ENCODE results near the gene PARVA. TPM values are rescaled to one million over a fixed set of nuclear protein-coding genes. Genes with fewer than 3 reads are reported as not detected.

The PARVA gene
- total RNA-seq, 1 experiment from 2014 or later: 31.5 TPM

DNA sequence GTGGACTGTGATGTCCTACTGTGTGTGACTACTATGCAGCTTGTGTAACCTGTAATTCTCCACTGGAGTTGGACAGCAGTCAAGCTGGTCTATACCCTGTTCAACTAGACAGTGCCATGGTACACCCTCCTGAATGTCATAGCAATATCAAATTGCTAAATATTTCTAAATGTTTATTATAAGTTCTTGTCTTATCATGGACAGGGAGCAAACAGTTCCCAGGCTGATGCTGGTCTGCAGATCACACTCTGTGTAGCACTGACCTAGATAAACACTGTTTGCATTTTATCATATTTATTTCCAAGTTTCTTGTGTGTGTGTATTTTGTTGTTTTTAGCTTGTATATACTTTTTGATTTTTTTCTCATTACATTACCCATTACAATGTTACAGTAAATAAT lies 22.0 kb downstream of the PARVA start:
- intact Hi-C loops (cut with micrococcal nuclease; ENCODE audit: unreplicated experiment): no loop called here
- Histone ChIP-seq H3K4me2 (no peak overlapping the region), H3K4me1 (replicated peaks; ENCODE audit: insufficient read depth) (peaks cover 10% of the 10 kb centered on the region), H3K9me2 (ENCODE audit: insufficient read depth) (no peaks in the 10 kb centered on the region), H3K36me3 (ENCODE audit: low read depth) (no peaks in the 10 kb centered on the region), H4K20me1 (ENCODE audit: insufficient read depth) (no peaks in the 10 kb centered on the region; the same call in 1 of the 2 replicates), H3K4me3 (no peak overlapping the region), H3F3A (ENCODE audit: insufficient read depth, low read depth) (no peaks in the 10 kb centered on the region), H3K79me2 (ENCODE audit: low read depth) (no peaks in the 10 kb centered on the region), H3K9me3 (ENCODE audit: insufficient read depth, low read depth) (no peaks in the 10 kb centered on the region), H3K27ac (no peak overlapping the region), H2AFZ (no peak overlapping the region), H3K27me3 (ENCODE audit: insufficient read depth, low read depth) (no peaks in the 10 kb centered on the region)
- ChIA-PET CTCF (no interaction called here), POLR2A (ENCODE audit: unreplicated experiment) (interaction anchor here (0.6 kb wide), 1 partner anchor 12 kb away, joined by 4 read pairs; no protein-coding TSS in a partner anchor)
- DNase-seq: no peak
- TF ChIP-seq, protein P1, sequence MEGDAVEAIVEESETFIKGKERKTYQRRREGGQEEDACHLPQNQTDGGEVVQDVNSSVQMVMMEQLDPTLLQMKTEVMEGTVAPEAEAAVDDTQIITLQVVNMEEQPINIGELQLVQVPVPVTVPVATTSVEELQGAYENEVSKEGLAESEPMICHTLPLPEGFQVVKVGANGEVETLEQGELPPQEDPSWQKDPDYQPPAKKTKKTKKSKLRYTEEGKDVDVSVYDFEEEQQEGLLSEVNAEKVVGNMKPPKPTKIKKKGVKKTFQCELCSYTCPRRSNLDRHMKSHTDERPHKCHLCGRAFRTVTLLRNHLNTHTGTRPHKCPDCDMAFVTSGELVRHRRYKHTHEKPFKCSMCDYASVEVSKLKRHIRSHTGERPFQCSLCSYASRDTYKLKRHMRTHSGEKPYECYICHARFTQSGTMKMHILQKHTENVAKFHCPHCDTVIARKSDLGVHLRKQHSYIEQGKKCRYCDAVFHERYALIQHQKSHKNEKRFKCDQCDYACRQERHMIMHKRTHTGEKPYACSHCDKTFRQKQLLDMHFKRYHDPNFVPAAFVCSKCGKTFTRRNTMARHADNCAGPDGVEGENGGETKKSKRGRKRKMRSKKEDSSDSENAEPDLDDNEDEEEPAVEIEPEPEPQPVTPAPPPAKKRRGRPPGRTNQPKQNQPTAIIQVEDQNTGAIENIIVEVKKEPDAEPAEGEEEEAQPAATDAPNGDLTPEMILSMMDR (conservative IDR thresholded peaks at IDR 0.05): no peak
- no peak for TF ChIP-seq EZH2 (IDR thresholded peaks at IDR 0.05; ENCODE audit: low read depth)
- BruUV-seq (replicated peaks): no TSS peak

- Histone ChIP-seq H3K9me3 (ENCODE audit: insufficient read depth, low read depth) (no peaks in the 10 kb centered on the region), H3K4me3 (no peak overlapping the region), H2AFZ (no peak overlapping the region), H3K79me2 (ENCODE audit: low read depth) (no peaks in the 10 kb centered on the region), H3K36me3 (ENCODE audit: low read depth) (no peaks in the 10 kb centered on the region), H3K4me2 (no peak overlapping the region), H3K27me3 (ENCODE audit: insufficient read depth, low read depth) (no peaks in the 10 kb centered on the region), H3K27ac (no peak overlapping the region), H3F3A (ENCODE audit: insufficient read depth, low read depth) (no peaks in the 10 kb centered on the region), H3K9me2 (ENCODE audit: insufficient read depth) (no peaks in the 10 kb centered on the region), H4K20me1 (ENCODE audit: insufficient read depth) (no peaks in the 10 kb centered on the region; the same call in 1 of the 2 replicates), H3K4me1 (replicated peaks; ENCODE audit: insufficient read depth) (peaks cover 10% of the 10 kb centered on the region)
- ChIA-PET POLR2A (ENCODE audit: unreplicated experiment) (no interaction called here), CTCF (no interaction called here)
- DNase-seq: no peak
- no TSS peak for BruUV-seq (replicated peaks)
- intact Hi-C loops (cut with micrococcal nuclease; ENCODE audit: unreplicated experiment): no loop called here
- TF ChIP-seq EZH2 (IDR thresholded peaks at IDR 0.05; ENCODE audit: low read depth): no peak
- TF ChIP-seq, protein P1 (conservative IDR thresholded peaks at IDR 0.05): no peak
Measured at GRCh38 chr11:12402025-12402424, 24.7 kb downstream of the PARVA start.

DNA sequence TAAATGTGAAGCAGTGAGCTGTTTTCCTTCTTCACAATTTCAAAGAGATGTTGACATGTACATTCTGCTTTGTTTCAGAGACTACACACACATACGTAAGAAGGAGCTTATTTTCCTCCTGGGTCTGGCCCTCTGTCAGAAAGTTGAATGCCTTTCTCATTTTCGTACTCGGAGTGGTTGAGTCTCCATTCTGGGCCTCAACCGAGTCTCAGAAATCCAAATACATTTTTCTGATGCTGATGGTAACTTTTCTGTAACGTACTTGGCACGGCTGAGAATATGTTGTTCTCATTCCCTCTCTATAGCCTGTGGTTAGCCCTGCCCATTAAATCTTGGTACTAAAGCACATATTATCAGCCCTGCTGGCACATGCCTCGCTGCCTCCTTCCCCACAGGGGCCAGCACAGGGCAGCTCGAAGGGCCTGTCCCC lies 25.3 kb downstream of the PARVA start:
- H3K4me1 ChIP-seq (replicated peaks; ENCODE audit: insufficient read depth): peaks cover 10% of the 10 kb centered on the region
- H3K27ac ChIP-seq: no peak overlapping the region
- no peak for DNase-seq
- no TSS peak for BruUV-seq (replicated peaks)
- no peaks in the 10 kb centered on the region for H3K9me2 ChIP-seq (ENCODE audit: insufficient read depth)
- H3K79me2 ChIP-seq (ENCODE audit: low read depth): no peaks in the 10 kb centered on the region
- H2AFZ ChIP-seq: no peak overlapping the region
- no peaks in the 10 kb centered on the region for H3F3A ChIP-seq (ENCODE audit: insufficient read depth, low read depth)
- intact Hi-C loops (cut with micrococcal nuclease; ENCODE audit: unreplicated experiment): no loop called here
- H4K20me1 ChIP-seq (ENCODE audit: insufficient read depth): no peaks in the 10 kb centered on the region; the same call in 1 of the 2 replicates
- no peak for TF ChIP-seq EZH2 (IDR thresholded peaks at IDR 0.05; ENCODE audit: low read depth)
- TF ChIP-seq, protein P1 (conservative IDR thresholded peaks at IDR 0.05): no peak
- CTCF ChIA-PET: no interaction called here
- no peaks in the 10 kb centered on the region for H3K36me3 ChIP-seq (ENCODE audit: low read depth)
- no peak overlapping the region for H3K4me3 ChIP-seq
- H3K9me3 ChIP-seq (ENCODE audit: insufficient read depth, low read depth): no peaks in the 10 kb centered on the region
- POLR2A ChIA-PET (ENCODE audit: unreplicated experiment): no interaction called here
- H3K4me2 ChIP-seq: no peak overlapping the region; the same call in 1 of the 2 replicates
- H3K27me3 ChIP-seq (ENCODE audit: insufficient read depth, low read depth): no peaks in the 10 kb centered on the region
